ENCODE results near the gene CYB561D2.

The CYB561D2 gene

DNA sequence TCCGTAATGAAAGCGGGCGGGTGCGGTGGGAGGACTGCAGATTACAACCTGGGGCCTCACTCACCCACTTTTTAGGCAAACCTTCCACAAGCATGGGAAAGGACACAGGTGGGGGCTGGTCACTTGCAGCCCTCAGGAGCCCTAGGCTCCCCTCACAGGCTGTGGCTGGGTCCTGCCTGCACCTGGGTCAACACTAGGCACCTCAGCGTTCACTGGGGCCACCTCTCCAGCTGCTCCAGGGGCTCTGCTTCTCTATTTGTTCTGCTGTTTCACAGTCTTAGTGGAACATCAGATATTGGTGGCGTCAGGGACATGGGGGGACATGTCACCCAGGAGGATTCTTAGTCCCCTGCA, 38.7 kb downstream of the CYB561D2 start:
- Histone ChIP-seq H3K4me3 (ENCODE audit: low read depth, low read length) (no peak overlapping the region), H3K36me3 (replicated peaks) (no peaks in the 10 kb centered on the region), H3K27me3 (replicated peaks) (no peaks in the 10 kb centered on the region), H3K27ac (no peak overlapping the region)
- TF ChIP-seq, protein P1, sequence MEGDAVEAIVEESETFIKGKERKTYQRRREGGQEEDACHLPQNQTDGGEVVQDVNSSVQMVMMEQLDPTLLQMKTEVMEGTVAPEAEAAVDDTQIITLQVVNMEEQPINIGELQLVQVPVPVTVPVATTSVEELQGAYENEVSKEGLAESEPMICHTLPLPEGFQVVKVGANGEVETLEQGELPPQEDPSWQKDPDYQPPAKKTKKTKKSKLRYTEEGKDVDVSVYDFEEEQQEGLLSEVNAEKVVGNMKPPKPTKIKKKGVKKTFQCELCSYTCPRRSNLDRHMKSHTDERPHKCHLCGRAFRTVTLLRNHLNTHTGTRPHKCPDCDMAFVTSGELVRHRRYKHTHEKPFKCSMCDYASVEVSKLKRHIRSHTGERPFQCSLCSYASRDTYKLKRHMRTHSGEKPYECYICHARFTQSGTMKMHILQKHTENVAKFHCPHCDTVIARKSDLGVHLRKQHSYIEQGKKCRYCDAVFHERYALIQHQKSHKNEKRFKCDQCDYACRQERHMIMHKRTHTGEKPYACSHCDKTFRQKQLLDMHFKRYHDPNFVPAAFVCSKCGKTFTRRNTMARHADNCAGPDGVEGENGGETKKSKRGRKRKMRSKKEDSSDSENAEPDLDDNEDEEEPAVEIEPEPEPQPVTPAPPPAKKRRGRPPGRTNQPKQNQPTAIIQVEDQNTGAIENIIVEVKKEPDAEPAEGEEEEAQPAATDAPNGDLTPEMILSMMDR (IDR thresholded peaks at IDR 0.05; ENCODE audit: low read depth, low read length, missing control alignments), result no peak
- in situ Hi-C loops (cut with HindIII; ENCODE audit: low pct_ligation_motif_present, low sequenced_read_pairs), result no loop called here
- DNase-seq, result no peak

DNA sequence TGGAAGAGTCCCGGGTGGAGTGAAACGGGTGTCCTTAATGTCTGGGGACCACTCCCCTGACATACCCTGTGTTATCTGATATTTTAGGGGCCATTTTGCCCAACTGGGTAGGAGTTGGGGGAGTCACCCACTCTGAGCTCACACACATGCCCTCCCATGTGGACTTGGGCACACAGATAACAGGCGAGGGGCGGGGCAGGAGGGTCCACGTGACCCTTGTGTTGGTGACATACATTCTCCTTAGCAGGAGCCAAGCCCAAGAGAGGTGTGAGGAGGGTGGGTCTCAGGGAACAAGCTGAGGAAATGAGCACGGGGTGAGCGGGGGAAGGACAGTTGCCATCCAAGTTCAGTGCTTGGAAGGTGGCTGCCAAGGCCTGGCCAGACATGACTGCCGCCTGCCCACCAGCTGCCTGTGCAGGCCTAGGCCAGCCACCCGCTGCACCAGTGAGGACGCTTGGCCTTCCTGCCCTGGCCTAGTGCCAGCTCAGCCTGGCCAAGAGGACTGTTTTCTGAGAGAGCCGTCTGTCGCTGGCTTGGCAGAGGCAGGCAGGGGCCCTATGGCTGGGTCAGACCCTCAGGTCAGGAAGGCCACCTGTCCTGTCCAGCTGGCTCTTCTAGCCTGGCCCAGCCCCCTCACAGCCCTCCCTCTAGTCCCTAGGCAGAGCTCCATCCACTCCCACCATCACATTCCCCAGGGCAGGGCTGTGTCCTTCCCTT, 40.0 kb downstream of the CYB561D2 start:
- no peaks in the 10 kb centered on the region for H3K36me3 ChIP-seq (replicated peaks)
- H3K4me3 ChIP-seq (ENCODE audit: low read depth, low read length), result no peak overlapping the region
- DNase-seq, result no peak
- no peak overlapping the region for H3K27ac ChIP-seq
- H3K27me3 ChIP-seq (replicated peaks), result no peaks in the 10 kb centered on the region
- in situ Hi-C loops (cut with HindIII; ENCODE audit: low pct_ligation_motif_present, low sequenced_read_pairs), result no loop called here
- TF ChIP-seq, protein P1 (IDR thresholded peaks at IDR 0.05; ENCODE audit: low read depth, low read length, missing control alignments), result no peak

DNA sequence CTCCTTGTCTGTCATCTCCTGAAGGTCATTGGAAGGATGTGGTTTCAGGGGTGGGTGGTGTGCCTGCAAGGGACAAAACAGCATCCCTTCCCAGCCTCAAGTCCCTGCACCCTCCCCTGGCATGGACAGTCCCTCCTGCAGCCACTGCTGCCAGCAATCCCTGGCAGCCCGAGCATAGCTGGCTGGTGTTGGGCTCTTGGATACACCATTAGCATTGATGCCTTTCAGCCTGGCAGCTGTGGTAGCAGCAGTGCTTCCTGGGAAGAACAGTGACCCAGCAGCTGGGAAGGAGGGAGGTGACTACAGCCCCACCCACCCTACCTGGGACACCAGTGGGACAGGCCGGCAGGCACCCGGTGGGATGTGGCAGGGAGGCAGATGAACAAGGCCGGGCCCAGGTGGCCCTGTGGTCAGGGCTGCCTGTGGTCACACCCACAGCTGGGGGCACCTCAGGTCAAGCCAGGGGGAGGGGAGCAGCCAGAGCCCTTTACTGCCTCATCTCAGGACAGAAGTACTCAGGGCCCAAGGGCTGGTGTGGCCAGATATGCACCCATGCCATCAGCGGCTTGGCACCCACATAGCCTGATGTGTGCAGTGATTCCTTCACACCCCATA, 41.5 kb downstream of the CYB561D2 start:
- Histone ChIP-seq H3K4me3 (ENCODE audit: low read depth, low read length) (no peak overlapping the region), H3K27me3 (replicated peaks) (no peaks in the 10 kb centered on the region), H3K27ac (no peak overlapping the region), H3K36me3 (replicated peaks) (no peaks in the 10 kb centered on the region)
- in situ Hi-C loops (cut with HindIII; ENCODE audit: low pct_ligation_motif_present, low sequenced_read_pairs), result no loop called here
- TF ChIP-seq, protein P1 (IDR thresholded peaks at IDR 0.05; ENCODE audit: low read depth, low read length, missing control alignments), result no peak
- DNase-seq, result no peak

DNA sequence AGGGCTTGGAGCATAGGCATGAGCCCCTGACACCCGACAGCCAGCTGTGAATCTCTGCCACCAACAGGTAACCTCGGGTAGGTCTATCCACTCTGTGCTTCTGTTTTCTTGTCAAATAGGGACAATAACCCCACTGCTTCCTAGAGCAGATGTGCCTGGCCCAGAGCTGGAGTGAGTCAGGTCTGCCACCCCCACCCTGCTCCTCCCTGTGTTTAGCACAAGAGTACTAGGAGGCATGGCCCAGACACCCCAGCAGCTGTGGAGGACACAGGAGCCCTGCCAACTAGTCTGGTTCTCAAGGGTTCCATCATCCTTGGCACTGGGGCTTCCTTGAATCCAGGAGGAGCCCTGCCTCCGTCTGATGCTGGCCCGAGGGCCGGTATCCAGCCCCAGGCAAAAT, 42.4 kb downstream of the CYB561D2 start:
- Histone ChIP-seq H3K27me3 (replicated peaks) (no peaks in the 10 kb centered on the region), H3K27ac (no peak overlapping the region), H3K4me3 (ENCODE audit: low read depth, low read length) (no peak overlapping the region), H3K36me3 (replicated peaks) (no peaks in the 10 kb centered on the region)
- DNase-seq, result no peak
- in situ Hi-C loops (cut with HindIII; ENCODE audit: low pct_ligation_motif_present, low sequenced_read_pairs), result no loop called here
- TF ChIP-seq, protein P1 (IDR thresholded peaks at IDR 0.05; ENCODE audit: low read depth, low read length, missing control alignments), result no peak

DNA sequence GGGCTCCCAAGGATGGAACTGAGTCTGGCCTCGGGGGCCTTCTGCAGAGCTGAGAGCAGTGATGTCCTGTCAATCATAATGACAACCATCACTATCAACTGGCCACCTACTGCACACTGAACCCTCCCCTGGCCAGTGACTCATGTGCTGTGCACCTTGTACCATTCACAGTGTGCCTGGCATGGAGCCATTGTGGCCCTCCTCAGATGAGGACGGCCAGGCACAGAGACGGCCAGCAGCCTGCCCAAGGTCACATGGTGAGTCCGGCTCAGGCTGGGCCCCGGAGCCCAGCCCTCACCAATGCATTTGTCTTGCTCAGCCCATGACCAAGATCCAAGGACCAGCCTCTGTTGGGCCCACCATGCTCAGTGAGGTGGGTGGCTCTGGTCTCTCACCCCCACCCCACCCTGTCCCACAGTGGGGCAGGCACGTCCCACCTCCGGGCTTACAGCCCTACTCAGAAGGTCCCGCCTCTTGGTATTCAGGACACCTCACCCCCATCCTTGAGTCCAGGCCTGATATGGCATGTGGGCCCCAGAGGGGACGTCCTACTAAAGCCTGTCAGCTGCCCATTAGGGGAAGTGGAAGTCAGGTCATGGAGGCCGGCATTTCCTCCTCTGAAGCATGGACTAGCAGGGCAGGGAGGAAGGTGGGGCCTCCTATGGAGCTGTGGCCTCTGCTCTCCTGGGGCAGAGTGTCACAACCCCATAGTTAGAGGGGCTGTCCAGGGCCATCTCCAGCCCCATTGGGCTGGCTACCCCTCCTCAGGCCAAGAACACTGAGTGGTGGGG, 44.6 kb downstream of the CYB561D2 start:
- Histone ChIP-seq H3K4me3 (ENCODE audit: low read depth, low read length) (no peak overlapping the region), H3K27ac (no peak overlapping the region), H3K36me3 (replicated peaks) (no peaks in the 10 kb centered on the region), H3K27me3 (replicated peaks) (no peaks in the 10 kb centered on the region)
- TF ChIP-seq, protein P1 (IDR thresholded peaks at IDR 0.05; ENCODE audit: low read depth, low read length, missing control alignments), result no peak
- no peak for DNase-seq
- in situ Hi-C loops (cut with HindIII; ENCODE audit: low pct_ligation_motif_present, low sequenced_read_pairs), result no loop called here

Data from brain microvascular endothelial cell (primary cell).